Umbilical cord (tissue), 2 donors: Measurements from ENCODE around the gene TRIM22. TPM values are rescaled to one million over a fixed set of nuclear protein-coding genes. Genes with fewer than 3 reads are reported as not detected.
"Not testable (repeated sequence)": the region's sequence is repeated elsewhere in the genome, so short reads cannot be mapped to it uniquely, and the experiment has no call there.

Experiments used
- DNase-seq: peaks from one replicate; pipeline ENCODE4 v3.0.0-alpha.2; 2015; ENCODE audit warnings: low spot score
- total RNA-seq: library from RNA; depleted of rRNA; stranded (reverse); fragments of >200 nt; gene quantifications from one replicate; pipeline ENCODE4 v1.2.3, GENCODE V29; 2014; ENCODE audit warnings: low replicate concordance; ENCODE audit not compliant: insufficient read depth

The TRIM22 gene
- total RNA-seq, 1 donor from 2014 or later = 67.7 TPM

- DNase-seq = peak; percentile 71
Measured at GRCh38 chr11:5690736-5691135, 1.1 kb downstream of the TRIM22 start.

GRCh38 chr11:5691238-5691963, 1.8 kb downstream of the TRIM22 start:
- not testable (repeated sequence) for DNase-seq

GRCh38 chr11:5691964-5692361, 2.4 kb downstream of the TRIM22 start:
- DNase-seq = no peak

- no peak for DNase-seq
Measured at GRCh38 chr11:5694642-5695041, 5.1 kb downstream of the TRIM22 start.

GRCh38 chr11:5695580-5695979, 6.0 kb downstream of the TRIM22 start:
- no peak for DNase-seq

- DNase-seq = no peak
Measured at GRCh38 chr11:5696210-5696609, 6.6 kb downstream of the TRIM22 start.

GRCh38 chr11:5698281-5698680, 8.7 kb downstream of the TRIM22 start:
- no peak for DNase-seq

GRCh38 chr11:5700421-5701054, 10.9 kb downstream of the TRIM22 start:
- DNase-seq = no peak

- DNase-seq = no peak
Measured at GRCh38 chr11:5701055-5701577, 11.5 kb downstream of the TRIM22 start.

GRCh38 chr11:5703741-5704536, 14.3 kb downstream of the TRIM22 start:
- DNase-seq = no peak

GRCh38 chr11:5705688-5706087, 16.1 kb downstream of the TRIM22 start:
- no peak for DNase-seq

GRCh38 chr11:5712507-5712906, 22.9 kb downstream of the TRIM22 start:
- DNase-seq = no peak

- DNase-seq = no peak
Measured at GRCh38 chr11:5713695-5714094, 24.1 kb downstream of the TRIM22 start.

GRCh38 chr11:5716518-5716917, 26.9 kb downstream of the TRIM22 start:
- DNase-seq = not testable (repeated sequence)

GRCh38 chr11:5719703-5720495, 30.3 kb downstream of the TRIM22 start:
- DNase-seq = no peak

- no peak for DNase-seq
Measured at GRCh38 chr11:5722622-5723021, 33.0 kb downstream of the TRIM22 start.

GRCh38 chr11:5726351-5726750, 36.8 kb downstream of the TRIM22 start:
- no peak for DNase-seq

GRCh38 chr11:5727691-5728090, 38.1 kb downstream of the TRIM22 start:
- peak; percentile 23 for DNase-seq

GRCh38 chr11:5736396-5736795, 46.8 kb downstream of the TRIM22 start, which contains the start of gene OR56B1:
Gene OR56B1, plus strand, starts transcription at chr11:5736448. Its CDS starts 69 bp downstream, at chr11:5736517.
- DNase-seq = no peak

GRCh38 chr11:5737091-5737490, 47.5 kb downstream of the TRIM22 start:
- DNase-seq = no peak

GRCh38 chr11:5737670-5738392, 48.2 kb downstream of the TRIM22 start:
- DNase-seq = no peak
